GM12875 (cell line): ENCODE measurements around the gene GPR143.

Experiments
- H3K4me3 ChIP-seq: one replicate; pipeline ENCODE4 v1.5.1; 2011; ENCODE audit warnings: low read depth, low read length, control low read depth
- CTCF ChIP-seq: IDR thresholded peaks from 2 replicates; pipeline ENCODE4 v1.5.1; 2011; ENCODE audit warnings: low read depth, mild to moderate bottlenecking, control low read depth, inconsistent platforms, low read length, moderate library complexity, borderline replicate concordance; ENCODE audit not compliant: insufficient read depth

The GPR143 gene

GRCh38 chrX:9767375-9767774 is 1.7 kb upstream of the GPR143 start:
- TF ChIP-seq CTCF, result no peak
- no peak overlapping the region for H3K4me3 ChIP-seq

GRCh38 chrX:9765072-9765736 is 443 bp downstream of the GPR143 start:
- no peak overlapping the region for H3K4me3 ChIP-seq
- TF ChIP-seq CTCF, result no peak

- H3K4me3 ChIP-seq, result no peak overlapping the region
- TF ChIP-seq CTCF, result no peak
Observed at GRCh38 chrX:9759337-9759736, 6.3 kb downstream of the GPR143 start.

- H3K4me3 ChIP-seq, result no peak overlapping the region
- TF ChIP-seq CTCF, result no peak
Observed at GRCh38 chrX:9758021-9758638, 7.5 kb downstream of the GPR143 start.

GRCh38 chrX:9757366-9757765 is 8.3 kb downstream of the GPR143 start:
- no peak overlapping the region for H3K4me3 ChIP-seq
- no peak for TF ChIP-seq CTCF

GRCh38 chrX:9749146-9749692 is 16.4 kb downstream of the GPR143 start:
- no peak overlapping the region for H3K4me3 ChIP-seq
- no peak for TF ChIP-seq CTCF

GRCh38 chrX:9747644-9748043 is 18.0 kb downstream of the GPR143 start:
- no peak overlapping the region for H3K4me3 ChIP-seq
- no peak for TF ChIP-seq CTCF
